Measurements from ENCODE around the gene TSC2.

- TF ChIP-seq, protein P1, sequence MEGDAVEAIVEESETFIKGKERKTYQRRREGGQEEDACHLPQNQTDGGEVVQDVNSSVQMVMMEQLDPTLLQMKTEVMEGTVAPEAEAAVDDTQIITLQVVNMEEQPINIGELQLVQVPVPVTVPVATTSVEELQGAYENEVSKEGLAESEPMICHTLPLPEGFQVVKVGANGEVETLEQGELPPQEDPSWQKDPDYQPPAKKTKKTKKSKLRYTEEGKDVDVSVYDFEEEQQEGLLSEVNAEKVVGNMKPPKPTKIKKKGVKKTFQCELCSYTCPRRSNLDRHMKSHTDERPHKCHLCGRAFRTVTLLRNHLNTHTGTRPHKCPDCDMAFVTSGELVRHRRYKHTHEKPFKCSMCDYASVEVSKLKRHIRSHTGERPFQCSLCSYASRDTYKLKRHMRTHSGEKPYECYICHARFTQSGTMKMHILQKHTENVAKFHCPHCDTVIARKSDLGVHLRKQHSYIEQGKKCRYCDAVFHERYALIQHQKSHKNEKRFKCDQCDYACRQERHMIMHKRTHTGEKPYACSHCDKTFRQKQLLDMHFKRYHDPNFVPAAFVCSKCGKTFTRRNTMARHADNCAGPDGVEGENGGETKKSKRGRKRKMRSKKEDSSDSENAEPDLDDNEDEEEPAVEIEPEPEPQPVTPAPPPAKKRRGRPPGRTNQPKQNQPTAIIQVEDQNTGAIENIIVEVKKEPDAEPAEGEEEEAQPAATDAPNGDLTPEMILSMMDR (IDR thresholded peaks at IDR 0.05) = no peak
- TF ChIP-seq, protein P2, sequence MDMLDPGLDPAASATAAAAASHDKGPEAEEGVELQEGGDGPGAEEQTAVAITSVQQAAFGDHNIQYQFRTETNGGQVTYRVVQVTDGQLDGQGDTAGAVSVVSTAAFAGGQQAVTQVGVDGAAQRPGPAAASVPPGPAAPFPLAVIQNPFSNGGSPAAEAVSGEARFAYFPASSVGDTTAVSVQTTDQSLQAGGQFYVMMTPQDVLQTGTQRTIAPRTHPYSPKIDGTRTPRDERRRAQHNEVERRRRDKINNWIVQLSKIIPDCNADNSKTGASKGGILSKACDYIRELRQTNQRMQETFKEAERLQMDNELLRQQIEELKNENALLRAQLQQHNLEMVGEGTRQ (CRISPR knock-in tag; IDR thresholded peaks at IDR 0.05) = no peak
- TF ChIP-seq NR1H2 (CRISPR knock-in tag; IDR thresholded peaks at IDR 0.05) (no peak), MAX (CRISPR knock-in tag; IDR thresholded peaks at IDR 0.05) (no peak), ATF2 (CRISPR knock-in tag; IDR thresholded peaks at IDR 0.05; ENCODE audit: borderline replicate concordance, low read depth) (no peak), TEAD4 (CRISPR knock-in tag; IDR thresholded peaks at IDR 0.05) (no peak), TEAD1 (CRISPR knock-in tag; IDR thresholded peaks at IDR 0.05) (no peak), USF1 (CRISPR knock-in tag; IDR thresholded peaks at IDR 0.05) (no peak), ATF1 (CRISPR knock-in tag; IDR thresholded peaks at IDR 0.05) (no peak), NFE2L1 (CRISPR knock-in tag; IDR thresholded peaks at IDR 0.05) (no peak), FOXK1 (CRISPR knock-in tag; IDR thresholded peaks at IDR 0.05) (no peak), ESRRA (CRISPR knock-in tag; IDR thresholded peaks at IDR 0.05; ENCODE audit: borderline replicate concordance) (no peak), ZBTB43 (CRISPR knock-in tag; IDR thresholded peaks at IDR 0.05) (no peak)
- TF ChIP-seq, protein P3, sequence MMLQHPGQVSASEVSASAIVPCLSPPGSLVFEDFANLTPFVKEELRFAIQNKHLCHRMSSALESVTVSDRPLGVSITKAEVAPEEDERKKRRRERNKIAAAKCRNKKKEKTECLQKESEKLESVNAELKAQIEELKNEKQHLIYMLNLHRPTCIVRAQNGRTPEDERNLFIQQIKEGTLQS (CRISPR knock-in tag; conservative IDR thresholded peaks at IDR 0.05) = no peak
Measured at GRCh38 chr16:2086812-2087747, 39.3 kb downstream of the TSC2 start.
